ENCODE results near the gene CBARP. TPM values are rescaled to one million over a fixed set of nuclear protein-coding genes. Genes with fewer than 3 reads are reported as not detected.

CBARP gene
- total and polyA plus RNA-seq, 9 of the 15 experiments (the other 6 are each of a cell fraction or from before 2014, with no cell fraction given) = 0.03 to 8.9 (median 1.2) TPM; not detected in 1

- TF ChIP-seq JUN (IDR thresholded peaks at IDR 0.05; ENCODE audit: borderline replicate concordance, low read depth, low read length) (peak; percentile 46; the same call in 1 of the 2 replicates), JUN (CRISPR knock-in tag; IDR thresholded peaks at IDR 0.05; ENCODE audit: borderline replicate concordance) (no peak), NKRF (IDR thresholded peaks at IDR 0.05; ENCODE audit: borderline replicate concordance) (0 out of 2 replicates have a peak, but pooled peaks have one; percentile 56), CREB1 (IDR thresholded peaks at IDR 0.05) (no peak), CREB1 (CRISPR knock-in tag; IDR thresholded peaks at IDR 0.05) (0 out of 2 replicates have a peak, but pooled peaks have one; percentile 57), NR2C2 (CRISPR knock-in tag; IDR thresholded peaks at IDR 0.05) (no peak), NR2C2 (tag; IDR thresholded peaks at IDR 0.05) (no peak), VEZF1 (CRISPR knock-in tag; IDR thresholded peaks at IDR 0.05) (0 out of 2 replicates have a peak, but pooled peaks have one; percentile 12), CC2D1A (IDR thresholded peaks at IDR 0.05) (peak; percentile 58; the same call in 1 of the 2 replicates), MYNN (IDR thresholded peaks at IDR 0.05) (peak; percentile 51; the same call in 1 of the 2 replicates), MYNN (CRISPR knock-in tag; IDR thresholded peaks at IDR 0.05) (no peak), DEAF1 (CRISPR knock-in tag; IDR thresholded peaks at IDR 0.05) (peak; percentile 60; the same call in 1 of the 2 replicates), HMGN3 (IDR thresholded peaks at IDR 0.05; ENCODE audit: borderline replicate concordance, extremely low read depth, insufficient read length, low read depth, low read length) (peak; percentile 32), MEIS2 (IDR thresholded peaks at IDR 0.05; ENCODE audit: partially characterized antibody) (peak; percentile 42)
- TF ChIP-seq, protein P1, sequence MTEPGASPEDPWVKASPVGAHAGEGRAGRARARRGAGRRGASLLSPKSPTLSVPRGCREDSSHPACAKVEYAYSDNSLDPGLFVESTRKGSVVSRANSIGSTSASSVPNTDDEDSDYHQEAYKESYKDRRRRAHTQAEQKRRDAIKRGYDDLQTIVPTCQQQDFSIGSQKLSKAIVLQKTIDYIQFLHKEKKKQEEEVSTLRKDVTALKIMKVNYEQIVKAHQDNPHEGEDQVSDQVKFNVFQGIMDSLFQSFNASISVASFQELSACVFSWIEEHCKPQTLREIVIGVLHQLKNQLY (CRISPR knock-in tag; conservative IDR thresholded peaks at IDR 0.05) = 0 out of 4 replicates have a peak, but pooled peaks of 1 of the 2 experiments have one; percentile 33
- TF ChIP-seq, protein P2, sequence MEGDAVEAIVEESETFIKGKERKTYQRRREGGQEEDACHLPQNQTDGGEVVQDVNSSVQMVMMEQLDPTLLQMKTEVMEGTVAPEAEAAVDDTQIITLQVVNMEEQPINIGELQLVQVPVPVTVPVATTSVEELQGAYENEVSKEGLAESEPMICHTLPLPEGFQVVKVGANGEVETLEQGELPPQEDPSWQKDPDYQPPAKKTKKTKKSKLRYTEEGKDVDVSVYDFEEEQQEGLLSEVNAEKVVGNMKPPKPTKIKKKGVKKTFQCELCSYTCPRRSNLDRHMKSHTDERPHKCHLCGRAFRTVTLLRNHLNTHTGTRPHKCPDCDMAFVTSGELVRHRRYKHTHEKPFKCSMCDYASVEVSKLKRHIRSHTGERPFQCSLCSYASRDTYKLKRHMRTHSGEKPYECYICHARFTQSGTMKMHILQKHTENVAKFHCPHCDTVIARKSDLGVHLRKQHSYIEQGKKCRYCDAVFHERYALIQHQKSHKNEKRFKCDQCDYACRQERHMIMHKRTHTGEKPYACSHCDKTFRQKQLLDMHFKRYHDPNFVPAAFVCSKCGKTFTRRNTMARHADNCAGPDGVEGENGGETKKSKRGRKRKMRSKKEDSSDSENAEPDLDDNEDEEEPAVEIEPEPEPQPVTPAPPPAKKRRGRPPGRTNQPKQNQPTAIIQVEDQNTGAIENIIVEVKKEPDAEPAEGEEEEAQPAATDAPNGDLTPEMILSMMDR (IDR thresholded peaks at IDR 0.05 in 2 of 3, conservative IDR thresholded peaks at IDR 0.05 in 1 of 3; ENCODE audit: insufficient read depth in 2 of 3, low read depth in 1 of 3, low read length in 3 of 3) = peak; percentile 93 to 98 (median 94)
- TF ChIP-seq, protein P3, sequence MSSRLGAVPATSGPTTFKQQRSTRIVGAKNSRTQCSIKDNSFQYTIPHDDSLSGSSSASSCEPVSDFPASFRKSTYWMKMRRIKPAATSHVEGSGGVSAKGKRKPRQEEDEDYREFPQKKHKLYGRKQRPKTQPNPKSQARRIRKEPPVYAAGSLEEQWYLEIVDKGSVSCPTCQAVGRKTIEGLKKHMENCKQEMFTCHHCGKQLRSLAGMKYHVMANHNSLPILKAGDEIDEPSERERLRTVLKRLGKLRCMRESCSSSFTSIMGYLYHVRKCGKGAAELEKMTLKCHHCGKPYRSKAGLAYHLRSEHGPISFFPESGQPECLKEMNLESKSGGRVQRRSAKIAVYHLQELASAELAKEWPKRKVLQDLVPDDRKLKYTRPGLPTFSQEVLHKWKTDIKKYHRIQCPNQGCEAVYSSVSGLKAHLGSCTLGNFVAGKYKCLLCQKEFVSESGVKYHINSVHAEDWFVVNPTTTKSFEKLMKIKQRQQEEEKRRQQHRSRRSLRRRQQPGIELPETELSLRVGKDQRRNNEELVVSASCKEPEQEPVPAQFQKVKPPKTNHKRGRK (tag; IDR thresholded peaks at IDR 0.05) = no peak
These were observed 42.1 kb upstream of the CBARP start (continued) for GRCh38 chr19:1279782-1280341.

Data from K562 (cell line).